Breast epithelium (tissue), 4 donors: ENCODE measurements around the gene CDH13. TPM values are rescaled to one million over a fixed set of nuclear protein-coding genes. Genes with fewer than 3 reads are reported as not detected.

Experiments
- DNase-seq, 2 donors: peaks; one replicate each; pipeline ENCODE4 v3.0.0-alpha.2; 2019; ENCODE audit warnings: low spot score in 2 of 2
- H3K27ac ChIP-seq, 2 donors: fragments of 200-600 bp; sonication (generic) in 1 of 2; one replicate each; pipeline ENCODE4 v1.5.1; 2016 to 2019; ENCODE audit warnings: mild to moderate bottlenecking in 1 of 2
- H3K27me3 ChIP-seq, 2 donors: fragments of 200-600 bp; sonication (generic) in 1 of 2; one replicate each; pipeline versions ENCODE4 v1.5.1 to v1.6.0; 2017 to 2019; ENCODE audit warnings: control low read depth in 1 of 2, mild to moderate bottlenecking in 1 of 2
- H3K36me3 ChIP-seq: fragments of 200-600 bp; one replicate; pipeline ENCODE4 v1.5.1; 2019
- H3K4me1 ChIP-seq, 2 donors: fragments of 200-600 bp; sonication (generic); one replicate each; pipeline ENCODE4 v1.5.1; 2016 to 2019; ENCODE audit warnings: control low read depth in 1 of 2
- H3K4me3 ChIP-seq, 3 donors: fragments of 200-600 bp; sonication (generic); 1 replicate in 2 of 3; 2 replicates in 1 of 3; pipeline ENCODE4 v1.5.1; 2016 to 2019; ENCODE audit warnings: mild to moderate bottlenecking in 3 of 3, moderate library complexity in 2 of 3
- H3K9me3 ChIP-seq, 2 donors: fragments of 200-600 bp; sonication (generic) in 1 of 2; one replicate each; pipeline ENCODE4 v1.5.1; 2016 to 2019; ENCODE audit warnings: control low read depth in 1 of 2
- POLR2A ChIP-seq: fragments of 450-650 bp; IDR thresholded peaks from one replicate; pipeline ENCODE4 v1.6.1; 2016; ENCODE audit warnings: antibody characterized with exemption, mild to moderate bottlenecking, moderate library complexity
- POLR2AphosphoS5 ChIP-seq, 3 donors: sonication (generic); formaldehyde crosslinking; IDR thresholded peaks; one replicate each; pipeline ENCODE4 v1.6.1; 2017; ENCODE audit warnings: antibody characterized with exemption in 3 of 3
- intact Hi-C: fragments of 100-400 bp; cut with DNase I; formaldehyde crosslinking; loops from one replicate; pipeline ENCODE4 v1.15.1; 2023; ENCODE audit warnings: low total_unique reads
- total RNA-seq, 3 donors: library from RNA; depleted of rRNA; stranded (reverse); fragments of >200 nt; gene quantifications; one replicate each; pipeline ENCODE4 v1.1.0, GENCODE V29; 2016
- TF ChIP-seq, protein P1 (sequence below), 3 donors: fragments of 450-650 bp; IDR thresholded peaks; one replicate each; pipeline ENCODE4 v1.5.1; 2016 to 2017; ENCODE audit warnings: antibody characterized with exemption in 3 of 3, mild to moderate bottlenecking in 3 of 3, moderate library complexity in 3 of 3

The CDH13 gene
- total RNA-seq, 3 donors from 2014 or later = 6.0 to 13.1 (median 11.5) TPM

DNA sequence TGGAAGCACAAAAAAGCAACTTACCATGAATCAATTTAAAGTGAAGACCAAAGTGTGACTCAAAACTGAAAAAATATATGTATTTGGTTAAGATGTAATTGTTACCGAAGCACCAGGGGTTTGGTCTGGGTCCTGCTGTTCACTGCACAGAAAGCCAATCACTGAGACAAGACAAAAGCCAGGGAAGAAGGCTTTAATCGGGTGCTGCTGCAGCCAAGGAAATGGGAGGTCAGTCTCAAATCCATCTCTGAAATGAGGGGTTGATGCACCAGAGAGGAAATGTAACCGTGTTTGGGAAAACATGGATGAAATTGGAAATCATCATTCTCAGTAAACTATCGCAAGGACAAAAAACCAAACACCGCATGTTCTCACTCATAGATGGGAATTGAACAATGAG is 1107.4 kb downstream of the CDH13 start:
- Histone ChIP-seq H3K4me3 (no peak overlapping the region), H3K4me1 (no peaks in the 10 kb centered on the region), H3K27ac (no peak overlapping the region), H3K36me3 (no peaks in the 10 kb centered on the region), H3K27me3 (no peaks in the 10 kb centered on the region), H3K9me3 (peaks cover 7 to 9% of the 10 kb centered on the region in 2 donors)
- intact Hi-C loops = no loop called here
- DNase-seq = no peak
- TF ChIP-seq, protein P1, sequence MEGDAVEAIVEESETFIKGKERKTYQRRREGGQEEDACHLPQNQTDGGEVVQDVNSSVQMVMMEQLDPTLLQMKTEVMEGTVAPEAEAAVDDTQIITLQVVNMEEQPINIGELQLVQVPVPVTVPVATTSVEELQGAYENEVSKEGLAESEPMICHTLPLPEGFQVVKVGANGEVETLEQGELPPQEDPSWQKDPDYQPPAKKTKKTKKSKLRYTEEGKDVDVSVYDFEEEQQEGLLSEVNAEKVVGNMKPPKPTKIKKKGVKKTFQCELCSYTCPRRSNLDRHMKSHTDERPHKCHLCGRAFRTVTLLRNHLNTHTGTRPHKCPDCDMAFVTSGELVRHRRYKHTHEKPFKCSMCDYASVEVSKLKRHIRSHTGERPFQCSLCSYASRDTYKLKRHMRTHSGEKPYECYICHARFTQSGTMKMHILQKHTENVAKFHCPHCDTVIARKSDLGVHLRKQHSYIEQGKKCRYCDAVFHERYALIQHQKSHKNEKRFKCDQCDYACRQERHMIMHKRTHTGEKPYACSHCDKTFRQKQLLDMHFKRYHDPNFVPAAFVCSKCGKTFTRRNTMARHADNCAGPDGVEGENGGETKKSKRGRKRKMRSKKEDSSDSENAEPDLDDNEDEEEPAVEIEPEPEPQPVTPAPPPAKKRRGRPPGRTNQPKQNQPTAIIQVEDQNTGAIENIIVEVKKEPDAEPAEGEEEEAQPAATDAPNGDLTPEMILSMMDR (IDR thresholded peaks at IDR 0.05) = no peak
- TF ChIP-seq POLR2A (no peak), POLR2AphosphoS5 (IDR thresholded peaks at IDR 0.05) (no peak)

DNA sequence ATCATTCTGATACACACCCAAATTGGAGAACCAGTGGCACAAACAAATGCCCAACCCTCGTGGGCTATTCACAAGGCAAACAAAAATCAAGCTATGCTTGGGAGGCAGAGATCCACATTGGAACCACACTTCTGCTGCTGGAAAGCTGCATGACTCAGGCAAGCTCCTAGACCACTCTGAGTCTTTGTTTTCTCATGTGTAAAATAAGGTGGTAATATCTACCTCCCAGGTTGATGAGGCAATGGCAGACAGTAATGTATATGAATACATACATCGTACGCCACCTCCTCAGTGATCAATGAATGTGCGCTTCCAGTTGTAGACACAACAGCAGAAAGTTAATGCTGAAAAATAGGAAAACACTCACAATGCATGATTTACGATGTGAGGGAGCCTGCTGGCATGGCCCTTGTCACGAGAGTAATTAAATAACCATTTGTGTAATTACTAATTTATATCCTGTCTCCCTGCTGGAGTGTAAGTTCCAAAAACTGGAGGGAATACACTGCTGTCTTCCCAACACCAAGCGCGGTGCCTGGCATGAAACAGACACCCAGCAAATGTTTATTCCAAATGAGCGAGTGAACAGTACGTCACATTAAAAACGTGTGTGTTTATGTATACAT is 1111.1 kb downstream of the CDH13 start:
- Histone ChIP-seq H3K4me3 (no peak overlapping the region), H3K9me3 (peaks cover 7 to 9% of the 10 kb centered on the region in 2 donors), H3K4me1 (no peaks in the 10 kb centered on the region), H3K27me3 (no peaks in the 10 kb centered on the region), H3K27ac (no peak overlapping the region), H3K36me3 (no peaks in the 10 kb centered on the region)
- TF ChIP-seq POLR2AphosphoS5 (IDR thresholded peaks at IDR 0.05) (no peak), POLR2A (no peak)
- TF ChIP-seq, protein P1 (IDR thresholded peaks at IDR 0.05) = no peak
- DNase-seq = no peak
- intact Hi-C loops = no loop called here

DNA sequence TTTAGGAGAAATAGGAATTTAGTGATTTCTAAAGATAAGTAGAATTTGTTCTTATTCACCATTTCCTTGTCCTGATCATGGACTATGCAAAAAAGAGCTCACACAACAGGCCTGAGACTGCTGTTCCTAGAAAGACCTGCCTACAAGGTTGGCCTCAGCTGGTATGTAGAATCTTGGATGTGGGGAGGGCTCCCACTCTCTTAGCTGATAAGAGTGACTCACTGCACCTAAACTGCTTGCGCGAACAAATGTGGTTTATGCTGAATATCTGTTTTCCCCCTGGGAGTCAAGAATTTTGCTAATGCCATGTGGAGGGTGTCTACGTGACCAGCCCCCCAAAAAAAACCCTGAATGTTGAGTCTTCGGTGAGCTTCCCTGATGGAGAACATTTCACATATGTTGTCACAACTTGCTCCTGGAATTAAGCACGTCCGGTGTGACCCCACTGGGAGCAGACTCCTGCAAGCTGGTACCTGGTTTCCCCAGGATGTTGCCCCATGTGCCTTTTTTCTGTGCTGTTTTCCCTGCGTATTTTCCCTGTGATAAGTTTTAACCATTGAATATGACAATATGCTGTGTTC is 1112.2 kb downstream of the CDH13 start:
- no peaks in the 10 kb centered on the region for H3K36me3 ChIP-seq
- intact Hi-C loops = no loop called here
- no peak overlapping the region for H3K27ac ChIP-seq
- DNase-seq = no peak
- no peak overlapping the region for H3K4me3 ChIP-seq
- H3K27me3 ChIP-seq = no peaks in the 10 kb centered on the region
- no peak for TF ChIP-seq POLR2A
- no peak for TF ChIP-seq POLR2AphosphoS5 (IDR thresholded peaks at IDR 0.05)
- TF ChIP-seq, protein P1 (IDR thresholded peaks at IDR 0.05) = no peak
- H3K4me1 ChIP-seq = no peaks in the 10 kb centered on the region
- H3K9me3 ChIP-seq = peaks cover 6 to 9% of the 10 kb centered on the region in 2 donors

DNA sequence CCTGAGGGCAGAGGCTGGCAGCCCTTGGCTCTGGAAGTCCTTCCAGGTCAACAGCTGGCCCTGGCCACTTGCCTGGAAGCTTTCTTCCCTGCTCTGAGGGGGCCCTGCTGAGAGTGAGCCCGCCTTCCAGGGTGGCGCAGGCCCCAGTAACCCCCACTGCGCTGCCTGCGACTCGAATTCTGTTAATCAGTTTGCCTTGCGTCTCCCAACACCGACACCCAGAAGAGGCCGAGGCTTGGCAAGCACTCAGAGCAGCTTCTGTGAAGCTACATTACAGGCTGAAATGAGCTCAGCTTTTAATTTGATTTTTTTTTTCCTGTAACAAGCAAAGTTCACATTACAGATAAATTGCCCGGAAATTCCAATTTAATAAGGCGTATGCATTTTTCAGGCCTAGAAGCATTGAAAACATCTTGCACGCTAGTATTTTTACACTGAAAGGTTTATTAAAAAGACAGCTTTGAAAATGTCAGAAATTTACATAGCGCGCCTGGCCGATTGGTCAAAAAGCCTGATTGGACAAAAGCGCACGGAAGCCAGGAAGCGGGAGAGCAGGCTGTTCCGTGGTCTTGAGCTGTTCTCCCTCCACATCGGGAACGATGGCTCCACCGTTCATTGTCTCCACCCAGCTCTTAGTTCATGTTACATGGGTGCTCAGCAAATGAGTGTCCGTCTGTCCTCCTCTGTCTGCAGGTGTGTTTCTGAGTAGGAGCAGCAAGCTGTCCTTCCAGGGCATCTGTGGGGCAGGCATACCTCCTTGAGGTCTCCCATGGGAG is 1115.5 kb downstream of the CDH13 start:
- no peaks in the 10 kb centered on the region for H3K9me3 ChIP-seq
- TF ChIP-seq POLR2A (no peak), POLR2AphosphoS5 (IDR thresholded peaks at IDR 0.05) (no peak)
- TF ChIP-seq, protein P1 (IDR thresholded peaks at IDR 0.05) = no peak
- no peaks in the 10 kb centered on the region for H3K27me3 ChIP-seq
- no peak overlapping the region for H3K4me3 ChIP-seq
- H3K27ac ChIP-seq = no peak overlapping the region
- DNase-seq = no peak
- no peaks in the 10 kb centered on the region for H3K36me3 ChIP-seq
- intact Hi-C loops = no loop called here
- no peaks in the 10 kb centered on the region for H3K4me1 ChIP-seq

DNA sequence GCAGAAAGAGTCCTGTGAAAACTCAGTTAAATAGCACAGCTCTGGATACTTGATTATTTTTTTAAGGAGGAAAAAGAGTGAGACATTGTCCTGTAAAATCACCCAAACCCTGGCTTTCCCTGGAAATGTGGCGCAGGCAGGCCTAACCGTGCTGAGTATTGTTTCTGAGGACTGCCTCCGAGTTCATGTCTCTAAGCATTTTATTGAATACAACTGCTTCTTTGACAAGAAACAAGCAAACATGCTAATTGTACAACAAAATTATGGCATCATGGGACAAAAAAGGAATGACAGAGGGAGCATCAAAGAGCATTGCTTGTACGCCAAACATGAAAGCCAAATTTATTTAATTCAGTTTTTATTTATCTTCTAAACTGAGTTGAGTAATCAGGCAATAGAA is 1116.5 kb downstream of the CDH13 start:
- intact Hi-C loops = no loop called here
- TF ChIP-seq POLR2AphosphoS5 (IDR thresholded peaks at IDR 0.05) (no peak), POLR2A (no peak)
- TF ChIP-seq, protein P1 (IDR thresholded peaks at IDR 0.05) = no peak
- Histone ChIP-seq H3K4me3 (no peak overlapping the region), H3K9me3 (no peaks in the 10 kb centered on the region), H3K27me3 (no peaks in the 10 kb centered on the region), H3K27ac (no peak overlapping the region), H3K36me3 (no peaks in the 10 kb centered on the region), H3K4me1 (no peaks in the 10 kb centered on the region)
- no peak for DNase-seq
